HepG2 (cell line): ENCODE results near the gene SGO1. TPM values are rescaled to one million over a fixed set of nuclear protein-coding genes. Genes with fewer than 3 reads are reported as not detected.

Experiments
- ATAC-seq: fragments of 200-7000 bp; cut with Tn5 transposase; 3 replicates; pipeline ENCODE4 v1.9.1; 2020; ENCODE audit warnings: mild to moderate bottlenecking, moderate library complexity
- BruUV-seq: library from RNA; stranded (reverse); fragments of 400-500 nt; replicated peaks from 2 replicates; lab custom pipeline; 2021; lab: Mats Ljungman, UMichigan
- CTCF ChIA-PET: fragments of 300-600 bp; formaldehyde crosslinking; extraction: SDS; loops from one replicate; lab custom pipeline; 2021; ENCODE audit warnings: low total read pairs, inconsistent platforms, low intra/inter-chr PET ratio; lab: Yijun Ruan, JAX
- POLR2A ChIA-PET: fragments of 350-600 bp; sonication (Branson Sonifier 250); formaldehyde crosslinking; loops from one replicate; lab custom pipeline; 2020; ENCODE audit warnings: antibody characterized with exemption, inconsistent platforms; lab: Yijun Ruan, JAX
- DNase-seq: peaks from one replicate; pipeline ENCODE4 v3.0.0-alpha.2; 2015; ENCODE audit warnings: low spot score
- FAIRE-seq: peaks from 3 replicates; lab custom pipeline; 2011; peaks lifted over from hg19 to GRCh38; lab: Jason Lieb, UNC
- H2AFZ ChIP-seq: one replicate; pipeline ENCODE4 v1.6.1; 2011; ENCODE audit warnings: low read length, inconsistent platforms
- H3K27ac ChIP-seq: fragments of 300-600 bp; 3 replicates; pipeline ENCODE4 v1.8.0; 2011; ENCODE audit warnings: mixed run types, mild to moderate bottlenecking, mixed read lengths, low read length, inconsistent platforms; ENCODE audit not compliant: insufficient read depth; ENCODE audit errors: extremely low read length
- H3K27me3 ChIP-seq, 2 experiments: fragments of 200-600 bp in 1 of 2; 2 replicates in 1 of 2; 3 replicates in 1 of 2; pipeline versions ENCODE4 v1.6.0 to v1.8.0; 2011; ENCODE audit warnings: low read length in 2 of 2, mild to moderate bottlenecking in 2 of 2, moderate library complexity in 2 of 2, inconsistent platforms in 1 of 2; ENCODE audit not compliant: insufficient read depth in 2 of 2, control insufficient read depth in 1 of 2
- H3K36me3 ChIP-seq, 2 experiments: fragments of 200-600 bp in 1 of 2; replicated peaks in 1 of 2; 2 replicates in 1 of 2; 3 replicates in 1 of 2; pipeline versions ENCODE4 v1.5.1 to v1.8.0; 2011; ENCODE audit warnings: low read length in 2 of 2, inconsistent platforms in 1 of 2; ENCODE audit not compliant: insufficient read depth in 2 of 2, control insufficient read depth in 1 of 2
- H3K4me1 ChIP-seq: 2 replicates; pipeline ENCODE4 v1.5.1; 2012; ENCODE audit warnings: low read length, inconsistent platforms; ENCODE audit not compliant: insufficient read depth
- H3K4me2 ChIP-seq: 2 replicates; pipeline ENCODE4 v1.6.0; 2011; ENCODE audit warnings: low read depth, low read length, inconsistent platforms
- H3K4me3 ChIP-seq, 3 experiments: fragments of 200-600 bp in 1 of 3; sonication (generic), shearing (Covaris generic) in 1 of 3; replicated peaks in 1 of 3; 2 replicates each; pipeline ENCODE4 v1.5.1; 2011 to 2016; ENCODE audit warnings: low read length in 3 of 3, inconsistent platforms in 2 of 3, low read depth in 2 of 3, mild to moderate bottlenecking in 2 of 3, control low read depth in 1 of 3, mixed read lengths in 1 of 3; ENCODE audit not compliant: insufficient read depth in 1 of 3
- H3K79me2 ChIP-seq: one replicate; pipeline ENCODE4 v1.6.1; 2011; ENCODE audit warnings: low read length, inconsistent platforms; ENCODE audit not compliant: insufficient read depth
- H3K9ac ChIP-seq: 2 replicates; pipeline ENCODE4 v1.6.0; 2011; ENCODE audit warnings: mild to moderate bottlenecking, low read depth, low read length, inconsistent platforms; ENCODE audit not compliant: insufficient read depth
- H3K9me3 ChIP-seq: 2 replicates; pipeline ENCODE4 v1.5.1; 2012; ENCODE audit warnings: mild to moderate bottlenecking, low read length
- H4K20me1 ChIP-seq: 2 replicates; pipeline ENCODE4 v1.6.0; 2011; ENCODE audit warnings: inconsistent platforms, mild to moderate bottlenecking, low read length, moderate library complexity; ENCODE audit not compliant: insufficient read depth
- ATF5 ChIP-seq: sonication (generic); formaldehyde crosslinking; IDR thresholded peaks from 2 replicates; pipeline ENCODE4 v1.4.0; 2020; ENCODE audit warnings: mild to moderate bottlenecking, low read depth, missing genetic modification reagents
- BRCA1 ChIP-seq: sonication (generic); formaldehyde crosslinking; IDR thresholded peaks from 2 replicates; pipeline ENCODE4 v1.4.0; 2020; ENCODE audit warnings: missing genetic modification reagents
- CREM ChIP-seq, 2 experiments: sonication (generic) in 1 of 2; formaldehyde crosslinking in 1 of 2; IDR thresholded peaks; 2 replicates each; pipeline versions ENCODE4 v1.4.0 to v1.6.1; 2016 to 2020; ENCODE audit warnings: antibody characterized with exemption in 1 of 2, mild to moderate bottlenecking in 1 of 2, missing genetic modification reagents in 1 of 2
- ETV5 ChIP-seq: IDR thresholded peaks from 2 replicates; pipeline ENCODE4 v1.6.1; 2018; ENCODE audit warnings: missing biosample characterization, missing genetic modification reagents, inconsistent platforms, borderline replicate concordance
- MYNN ChIP-seq: sonication (generic); formaldehyde crosslinking; IDR thresholded peaks from 2 replicates; pipeline ENCODE4 v1.4.0; 2020; ENCODE audit warnings: mild to moderate bottlenecking, low read depth, missing genetic modification reagents
- NFYB ChIP-seq: sonication (generic); formaldehyde crosslinking; IDR thresholded peaks from 2 replicates; pipeline ENCODE4 v1.4.0; 2020; ENCODE audit warnings: missing genetic modification reagents
- PHF5A ChIP-seq: IDR thresholded peaks from one replicate; pipeline ENCODE4 v1.6.1; 2018; ENCODE audit warnings: low read depth, missing genetic modification reagents; ENCODE audit not compliant: unreplicated experiment
- RXRB ChIP-seq: IDR thresholded peaks from 2 replicates; pipeline ENCODE4 v1.6.1; 2016; ENCODE audit warnings: borderline replicate concordance, missing genetic modification reagents, missing compliant biosample characterization
- SALL2 ChIP-seq: sonication (generic); formaldehyde crosslinking; IDR thresholded peaks from 2 replicates; pipeline ENCODE4 v1.8.1; 2023; ENCODE audit warnings: mild to moderate bottlenecking, missing genetic modification reagents, inconsistent platforms
- TCF7L2 ChIP-seq: IDR thresholded peaks from 2 replicates; pipeline ENCODE4 v1.6.1; 2011; ENCODE audit warnings: mild to moderate bottlenecking, low read depth, low read length, moderate library complexity
- TOE1 ChIP-seq: sonication (generic); formaldehyde crosslinking; IDR thresholded peaks from 2 replicates; pipeline ENCODE4 v1.4.0; 2020; ENCODE audit warnings: mild to moderate bottlenecking, missing genetic modification reagents
- ZNF337 ChIP-seq: sonication (generic); formaldehyde crosslinking; IDR thresholded peaks from 2 replicates; pipeline ENCODE4 v1.5.1; 2020; ENCODE audit warnings: missing genetic modification reagents, low read depth, mild to moderate bottlenecking, borderline replicate concordance
- ZNF382 ChIP-seq: sonication (generic); formaldehyde crosslinking; IDR thresholded peaks from 2 replicates; pipeline ENCODE4 v1.5.0; 2020; ENCODE audit warnings: missing genetic modification reagents, mild to moderate bottlenecking, borderline replicate concordance
- ZNF616 ChIP-seq: sonication (generic); formaldehyde crosslinking; IDR thresholded peaks from 2 replicates; pipeline ENCODE4 v1.5.0; 2020; ENCODE audit warnings: low read depth, mild to moderate bottlenecking, missing genetic modification reagents
- ZNF691 ChIP-seq: sonication (generic); formaldehyde crosslinking; IDR thresholded peaks from 2 replicates; pipeline ENCODE4 v1.4.0; 2020; ENCODE audit warnings: missing genetic modification reagents, low read depth, mild to moderate bottlenecking, borderline replicate concordance
- ZNF724P ChIP-seq: sonication (generic); formaldehyde crosslinking; IDR thresholded peaks from 2 replicates; pipeline ENCODE4 v1.8.0; 2022; ENCODE audit warnings: missing genetic modification reagents, borderline replicate concordance
- WGBS: methylation state at CpG from one replicate; pipeline ENCODE4 v1.1.6; 2017; ENCODE audit warnings: low lambda C conversion rate; 5-methylcytosine and 5-hydroxymethylcytosine counted together
- in situ Hi-C: cut with HindIII; loops from 2 replicates; pipeline ENCODE4 v1.10.0; 2017; ENCODE audit warnings: low pct_unique_long_range_greater_than_20kb; ENCODE audit not compliant: extremely low pct_ligation_motif_present
- intact Hi-C: fragments of 100-400 bp; cut with micrococcal nuclease; formaldehyde crosslinking; loops from one replicate; pipeline ENCODE4 v1.10.0; 2022; ENCODE audit not compliant: unreplicated experiment
- polyA plus RNA-seq, 8 experiments: library from polyadenylated mRNA; depleted of rRNA in 3 of 8; stranded (reverse) in 7 of 8; unstranded in 1 of 8; fragments of >200 nt; fragmentation: Illumina TruSeq in 4 of 8; extraction: Trizol in 4 of 8; gene quantifications; 2 replicates each; pipeline versions ENCODE4 v1.2.1 to v1.2.3, GENCODE V29; 2011 to 2016; ENCODE audit warnings: low read depth in 4 of 8, missing spikeins in 1 of 8, mixed read lengths in 1 of 8; ENCODE audit not compliant: insufficient read depth in 1 of 8
- total RNA-seq, 5 experiments: library from RNA; depleted of rRNA; stranded (reverse); fragments of >200 nt; fragmentation: Illumina TruSeq; extraction: Trizol; gene quantifications; 2 replicates each; pipeline ENCODE4 v1.2.3, GENCODE V29; 2016; ENCODE audit warnings: low read depth in 1 of 5
- TF ChIP-seq, protein P1 (sequence below): sonication (generic); formaldehyde crosslinking; IDR thresholded peaks from 2 replicates; pipeline ENCODE4 v1.8.1; 2023; ENCODE audit warnings: mild to moderate bottlenecking, inconsistent platforms, moderate library complexity, missing genetic modification reagents, borderline replicate concordance
- TF ChIP-seq, protein P2 (sequence below): sonication (generic); formaldehyde crosslinking; IDR thresholded peaks from 2 replicates; pipeline ENCODE4 v1.8.0; 2022; ENCODE audit warnings: mild to moderate bottlenecking, missing genetic modification reagents

Gene SGO1
- total and polyA plus RNA-seq, 2 of the 13 experiments (the other 11 are each of a cell fraction or from before 2014, with no cell fraction given), result 2.1 to 16.1 TPM

DNA sequence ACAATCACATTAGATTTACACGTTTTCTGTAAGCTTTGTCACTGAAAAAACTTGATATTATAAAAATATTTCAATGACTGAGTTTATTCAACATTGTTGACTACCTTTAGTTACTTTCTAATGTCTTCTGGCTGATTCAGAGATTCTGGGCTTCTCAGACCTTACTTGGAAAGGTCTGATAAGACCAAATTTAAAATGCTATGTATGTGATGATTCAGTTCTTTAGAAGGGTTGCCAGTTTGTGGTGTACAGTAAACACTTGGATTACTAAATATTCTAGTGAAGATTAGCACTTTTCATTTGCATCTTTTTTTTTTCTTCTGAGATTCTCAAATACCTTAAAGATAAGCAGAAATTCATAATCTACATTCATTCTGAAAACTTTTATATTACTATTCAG, 49.8 kb downstream of the SGO1 start:
- ChIA-PET CTCF (no interaction called here), POLR2A (no interaction called here)
- no peak for ATAC-seq
- in situ Hi-C loops, result no loop called here
- Histone ChIP-seq H3K27ac (no peak overlapping the region), H3K4me2 (no peak overlapping the region), H4K20me1 (no peaks in the 10 kb centered on the region), H3K36me3 (no peaks in the 10 kb centered on the region), H3K4me1 (peaks cover 4% of the 10 kb centered on the region), H2AFZ (no peak overlapping the region), H3K27me3 (no peaks in the 10 kb centered on the region), H3K9me3 (no peaks in the 10 kb centered on the region), H3K9ac (no peak overlapping the region)
- intact Hi-C loops, result no loop called here
- BruUV-seq, result no TSS peak
- WGBS, result 38% methylated on average over 1 of the region's 1 CpG
- TF ChIP-seq ZNF382 (CRISPR knock-in tag) (no peak), ZNF691 (CRISPR knock-in tag) (no peak), ZNF337 (CRISPR knock-in tag) (no peak), ZNF616 (no peak), TOE1 (CRISPR knock-in tag) (no peak), TCF7L2 (no peak), CREM (IDR thresholded peaks at IDR 0.05) (no peak), CREM (CRISPR knock-in tag; IDR thresholded peaks at IDR 0.05) (no peak), ATF5 (CRISPR knock-in tag) (no peak), RXRB (no peak), MYNN (CRISPR knock-in tag) (no peak), NFYB (no peak), ZNF724P (CRISPR knock-in tag) (no peak), PHF5A (CRISPR knock-in tag) (no peak), SALL2 (CRISPR knock-in tag) (no peak), ETV5 (CRISPR knock-in tag) (no peak), BRCA1 (CRISPR knock-in tag) (no peak)
- TF ChIP-seq, protein P1, sequence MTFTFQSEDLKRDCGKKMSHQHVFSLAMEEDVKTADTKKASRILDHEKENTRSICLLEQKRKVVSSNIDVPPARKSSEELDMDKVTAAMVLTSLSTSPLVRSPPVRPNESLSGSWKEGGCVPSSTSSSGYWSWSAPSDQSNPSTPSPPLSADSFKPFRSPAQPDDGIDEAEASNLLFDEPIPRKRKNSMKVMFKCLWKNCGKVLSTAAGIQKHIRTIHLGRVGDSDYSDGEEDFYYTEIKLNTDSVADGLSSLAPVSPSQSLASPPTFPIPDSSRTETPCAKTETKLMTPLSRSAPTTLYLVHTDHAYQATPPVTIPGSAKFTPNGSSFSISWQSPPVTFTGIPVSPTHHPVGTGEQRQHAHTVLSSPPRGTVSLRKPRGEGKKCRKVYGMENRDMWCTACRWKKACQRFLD (CRISPR knock-in tag), result no peak
- TF ChIP-seq, protein P2, sequence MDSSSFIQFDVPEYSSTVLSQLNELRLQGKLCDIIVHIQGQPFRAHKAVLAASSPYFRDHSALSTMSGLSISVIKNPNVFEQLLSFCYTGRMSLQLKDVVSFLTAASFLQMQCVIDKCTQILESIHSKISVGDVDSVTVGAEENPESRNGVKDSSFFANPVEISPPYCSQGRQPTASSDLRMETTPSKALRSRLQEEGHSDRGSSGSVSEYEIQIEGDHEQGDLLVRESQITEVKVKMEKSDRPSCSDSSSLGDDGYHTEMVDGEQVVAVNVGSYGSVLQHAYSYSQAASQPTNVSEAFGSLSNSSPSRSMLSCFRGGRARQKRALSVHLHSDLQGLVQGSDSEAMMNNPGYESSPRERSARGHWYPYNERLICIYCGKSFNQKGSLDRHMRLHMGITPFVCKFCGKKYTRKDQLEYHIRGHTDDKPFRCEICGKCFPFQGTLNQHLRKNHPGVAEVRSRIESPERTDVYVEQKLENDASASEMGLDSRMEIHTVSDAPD (CRISPR knock-in tag), result no peak
- TF ChIP-seq, all 625 proteins: peak for 0
- DNase-seq (no peak), FAIRE-seq (no peak)
- no peak overlapping the region for H3K4me3 ChIP-seq
- H3K79me2 ChIP-seq, result no peaks in the 10 kb centered on the region
